GM21825 (cell line): ENCODE results near the gene TAF9B.
"Not testable (repeated sequence)": the region's sequence is repeated elsewhere in the genome, so short reads cannot be mapped to it uniquely, and the experiment has no call there.

Experiments
- ATAC-seq: cut with Tn5 transposase; IDR thresholded peaks from one replicate; pipeline ENCODE4 v1.9.1; 2021; ENCODE audit warnings: mild to moderate bottlenecking, moderate library complexity; ENCODE audit not compliant: unreplicated experiment

TAF9B gene

GRCh38 chrX:78116766-78117165, 22.7 kb downstream of the TAF9B start:
- ATAC-seq: no peak

- no peak for ATAC-seq
Observed at GRCh38 chrX:78116365-78116764, 23.1 kb downstream of the TAF9B start.

GRCh38 chrX:78111140-78111931, 28.1 kb downstream of the TAF9B start:
- ATAC-seq: no peak

GRCh38 chrX:78109458-78109857, 30.0 kb downstream of the TAF9B start:
- no peak for ATAC-seq

- no peak for ATAC-seq
Observed at GRCh38 chrX:78106651-78106986, 32.8 kb downstream of the TAF9B start.

- ATAC-seq: no peak
Observed at GRCh38 chrX:78105944-78106650, 33.4 kb downstream of the TAF9B start.

- no peak for ATAC-seq
Observed at GRCh38 chrX:78104447-78105176, 34.8 kb downstream of the TAF9B start.

- ATAC-seq: peak; percentile 96
Observed at GRCh38 chrX:78103623-78104446, 35.6 kb downstream of the TAF9B start, which contains the start of gene PGK1. PGK1 (plus strand) TSS chrX:78104248; CDS start chrX:78104341, 93 bp downstream.

GRCh38 chrX:78103001-78103622, 36.3 kb downstream of the TAF9B start:
- no peak for ATAC-seq

GRCh38 chrX:78102091-78102490, 37.4 kb downstream of the TAF9B start:
- ATAC-seq: no peak

- ATAC-seq: no peak
Observed at GRCh38 chrX:78098108-78098507, 41.3 kb downstream of the TAF9B start.

GRCh38 chrX:78092296-78092695, 47.2 kb downstream of the TAF9B start:
- ATAC-seq: peak; percentile 78

- ATAC-seq: not testable (repeated sequence)
Observed at GRCh38 chrX:78081413-78081812, 58.0 kb downstream of the TAF9B start.
